CD4-positive, CD25-positive, alpha-beta regulatory T cell (primary cell): ENCODE data around the gene MAP2K3. TPM values are rescaled to one million over a fixed set of nuclear protein-coding genes. Genes with fewer than 3 reads are reported as not detected.

ENCODE experiments used
- ATAC-seq, 2 donors: fragments of 150-1000 bp; cut with Tn5 transposase; one replicate each; pipeline ENCODE4 v1.10.0; 2021; ENCODE audit warnings: low read depth in 2 of 2, moderate number of reproducible peaks in 2 of 2, moderate library complexity in 1 of 2
- DNase-seq, 3 donors: peaks; one replicate each; pipeline versions ENCODE4 v3.0.0 to v3.0.0-alpha.2; 2012 to 2022; ENCODE audit warnings: mixed read lengths in 1 of 3
- H3K27ac ChIP-seq: one replicate; pipeline ENCODE4 v1.7.0; 2013; ENCODE audit warnings: mild to moderate bottlenecking, low read length; ENCODE audit not compliant: insufficient read depth, poor library complexity, severe bottlenecking
- H3K27me3 ChIP-seq: one replicate; pipeline ENCODE4 v1.7.0; 2013; ENCODE audit warnings: low read length; ENCODE audit not compliant: control insufficient read depth, insufficient read depth
- H3K36me3 ChIP-seq: one replicate; pipeline ENCODE4 v1.7.0; 2013; ENCODE audit warnings: mild to moderate bottlenecking, low read length, moderate library complexity; ENCODE audit not compliant: control insufficient read depth, insufficient read depth
- H3K4me1 ChIP-seq: 2 replicates; pipeline ENCODE4 v1.7.0; 2013; ENCODE audit warnings: mild to moderate bottlenecking, low read length; ENCODE audit not compliant: insufficient read depth, control insufficient read depth, poor library complexity, severe bottlenecking
- H3K4me3 ChIP-seq: one replicate; pipeline ENCODE4 v1.7.0; 2013; ENCODE audit warnings: low read depth, mild to moderate bottlenecking, low read length, moderate library complexity
- H3K9me3 ChIP-seq, 2 experiments: 1 replicate in 1 of 2; 2 replicates in 1 of 2; pipeline ENCODE4 v1.7.0; 2013; ENCODE audit warnings: low read length in 2 of 2, mild to moderate bottlenecking in 1 of 2, moderate library complexity in 1 of 2; ENCODE audit not compliant: control insufficient read depth in 2 of 2
- H3K27ac Mint-ChIP-seq, 3 donors: one replicate each; pipeline ENCODE4 v1.8.0; 2020 to 2022; ENCODE audit warnings: mild to moderate bottlenecking in 3 of 3, mixed read lengths in 3 of 3, moderate library complexity in 2 of 3
- H3K27me3 Mint-ChIP-seq: one replicate; pipeline ENCODE4 v1.8.0; 2022; ENCODE audit warnings: mild to moderate bottlenecking, mixed read lengths
- H3K36me3 Mint-ChIP-seq: one replicate; pipeline ENCODE4 v1.8.0; 2020; ENCODE audit warnings: mixed read lengths
- H3K4me1 Mint-ChIP-seq, 4 donors: one replicate each; pipeline ENCODE4 v1.8.0; 2020 to 2022; ENCODE audit warnings: mixed read lengths in 4 of 4, mild to moderate bottlenecking in 1 of 4
- H3K4me3 Mint-ChIP-seq, 4 donors: one replicate each; pipeline ENCODE4 v1.8.0; 2020 to 2022; ENCODE audit warnings: mild to moderate bottlenecking in 4 of 4, mixed read lengths in 4 of 4, moderate library complexity in 3 of 4
- H3K9me3 Mint-ChIP-seq, 7 donors: one replicate each; pipeline ENCODE4 v1.8.0; 2020 to 2022; ENCODE audit warnings: mixed read lengths in 7 of 7, mild to moderate bottlenecking in 3 of 7, moderate library complexity in 2 of 7
- polyA plus RNA-seq, 4 donors: library from polyadenylated mRNA; unstranded; fragments of 300-500 nt; fragmentation: Illumina TruSeq; gene quantifications; one replicate each; pipeline ENCODE4 v1.2.3, GENCODE V29; 2021
- total RNA-seq: library from RNA; stranded (reverse); gene quantifications from one replicate; pipeline ENCODE4 v1.2.3, GENCODE V29; 2022

Gene MAP2K3
- total and polyA plus RNA-seq, 5 donors from 2014 or later: 63.4 to 71.9 (median 70.6) TPM

DNA sequence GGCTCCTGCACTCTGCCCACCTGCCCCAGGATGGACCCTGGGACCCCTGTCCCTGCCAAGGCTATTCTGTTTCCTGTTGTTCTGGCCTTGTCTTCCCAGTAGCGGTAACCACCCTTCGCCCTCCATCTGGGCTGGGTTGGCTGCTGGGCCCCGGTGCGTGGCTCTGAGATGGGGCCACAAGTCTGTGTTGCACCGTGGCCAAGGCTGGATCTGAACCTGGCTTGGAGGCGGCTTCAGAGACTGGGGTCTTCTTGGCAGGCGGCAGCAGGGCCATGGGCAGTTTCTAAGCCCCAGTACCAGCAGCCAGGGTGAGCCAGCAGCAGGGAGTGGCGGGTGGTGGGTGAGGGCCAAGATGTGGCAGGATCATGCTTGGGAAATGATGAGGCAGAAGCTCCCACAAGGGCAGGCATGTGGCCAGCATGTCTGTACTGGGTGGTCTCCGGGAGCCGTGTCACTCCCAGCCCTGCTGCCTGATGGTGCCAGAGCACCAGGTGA lies 12.6 kb downstream of the MAP2K3 start:
- Mint-ChIP-seq H3K4me3 (no peak overlapping the region), H3K27ac (peak overlapping the region in 1 of 3 donors; percentile 87), H3K36me3 (peaks cover 9% of the 10 kb centered on the region), H3K9me3 (peaks cover 0 to 13% (median 1%) of the 10 kb centered on the region in 7 donors), H3K4me1 (peaks cover 0 to 22% (median 16%) of the 10 kb centered on the region in 4 donors), H3K27me3 (no peaks in the 10 kb centered on the region)
- H3K4me3 ChIP-seq: no peak overlapping the region
- DNase-seq: no peak
- no peaks in the 10 kb centered on the region for H3K27me3 ChIP-seq
- ATAC-seq: no peak
- H3K9me3 ChIP-seq: no peaks in the 10 kb centered on the region
- H3K27ac ChIP-seq: no peak overlapping the region
- no peaks in the 10 kb centered on the region for H3K4me1 ChIP-seq
- peaks cover 51% of the 10 kb centered on the region for H3K36me3 ChIP-seq

DNA sequence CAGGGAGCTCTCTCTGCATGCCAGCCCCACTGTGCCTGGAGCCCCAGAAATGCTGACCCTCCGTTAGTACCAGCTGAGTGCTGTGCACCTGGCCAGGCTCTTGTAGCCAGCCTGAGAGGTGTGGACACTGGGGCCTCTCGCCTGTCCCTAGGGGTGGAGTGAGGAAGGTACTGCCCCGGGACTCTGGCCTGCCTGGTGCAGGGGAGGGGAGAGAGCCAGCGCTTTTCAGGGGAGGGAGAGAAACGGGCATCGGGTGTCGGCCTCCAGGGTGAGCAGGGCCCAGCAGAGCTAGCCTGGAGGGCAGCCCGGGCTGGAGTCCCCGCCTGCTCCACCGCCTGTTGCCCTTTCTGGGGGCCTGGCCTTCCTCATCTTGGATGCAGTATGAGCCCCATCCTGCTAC lies 13.1 kb downstream of the MAP2K3 start:
- Mint-ChIP-seq H3K27me3 (no peaks in the 10 kb centered on the region), H3K9me3 (peaks cover 0 to 10% (median 1%) of the 10 kb centered on the region in 7 donors), H3K4me3 (no peak overlapping the region), H3K36me3 (peaks cover 9% of the 10 kb centered on the region), H3K4me1 (peaks cover 0 to 16% (median 13%) of the 10 kb centered on the region in 4 donors), H3K27ac (peak overlapping the region in 1 of 3 donors; percentile 87)
- H3K27ac ChIP-seq: no peak overlapping the region
- no peaks in the 10 kb centered on the region for H3K27me3 ChIP-seq
- ATAC-seq: no peak
- H3K4me1 ChIP-seq: no peaks in the 10 kb centered on the region
- H3K36me3 ChIP-seq: peaks cover 54% of the 10 kb centered on the region
- H3K9me3 ChIP-seq: no peaks in the 10 kb centered on the region
- no peak overlapping the region for H3K4me3 ChIP-seq
- no peak for DNase-seq

DNA sequence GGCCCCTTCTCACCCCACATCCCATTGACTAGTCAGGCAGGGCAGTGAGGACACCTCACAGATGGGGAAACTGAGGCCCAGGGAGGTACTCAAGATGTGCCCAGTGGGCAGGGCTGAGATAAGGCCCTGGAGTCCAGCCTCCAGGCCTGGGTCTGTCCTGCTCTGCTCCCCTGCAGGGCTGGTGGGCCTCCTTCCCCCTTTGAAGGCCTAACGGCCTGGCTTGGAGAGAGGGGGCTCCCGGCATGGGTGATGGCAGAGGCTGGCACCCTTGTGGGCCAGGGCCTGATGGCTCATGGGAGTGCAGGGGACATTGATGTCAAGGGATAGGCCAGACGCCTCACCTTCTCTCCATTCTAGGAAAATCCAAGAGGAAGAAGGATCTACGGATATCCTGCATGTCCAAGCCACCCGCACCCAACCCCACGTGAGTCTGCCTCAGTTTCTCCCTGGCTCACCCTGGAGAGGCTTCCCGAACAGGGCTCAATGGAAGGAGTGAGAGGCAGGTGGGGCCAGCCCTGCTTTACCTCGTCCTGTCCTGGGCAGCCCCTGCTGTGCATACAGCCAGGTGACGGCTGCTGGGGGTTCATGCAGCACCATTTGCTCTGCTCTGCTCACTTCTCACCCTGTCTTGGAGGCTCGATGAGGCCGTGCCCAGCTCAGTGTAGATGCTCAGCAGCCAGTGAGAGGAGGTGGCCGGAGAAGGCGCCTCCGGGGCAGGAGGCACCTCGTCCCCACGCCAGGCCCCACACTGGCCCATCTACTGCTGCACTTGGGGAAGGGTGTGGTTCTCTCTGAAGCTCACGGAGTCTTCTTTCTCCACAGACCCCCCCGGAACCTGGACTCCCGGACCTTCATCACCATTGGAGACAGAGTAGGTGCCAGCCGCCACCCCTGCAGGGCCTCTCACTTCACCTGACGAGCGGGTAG lies 13.8 kb downstream of the MAP2K3 start:
- no peak for DNase-seq
- H3K36me3 Mint-ChIP-seq: peaks cover 11% of the 10 kb centered on the region
- Histone ChIP-seq H3K4me3 (no peak overlapping the region), H3K4me1 (no peaks in the 10 kb centered on the region), H3K36me3 (peaks cover 61% of the 10 kb centered on the region), H3K27ac (no peak overlapping the region), H3K9me3 (no peaks in the 10 kb centered on the region), H3K27me3 (no peaks in the 10 kb centered on the region)
- H3K4me3 Mint-ChIP-seq: no peak overlapping the region
- no peaks in the 10 kb centered on the region for H3K27me3 Mint-ChIP-seq
- peaks cover 0 to 10% (median 1%) of the 10 kb centered on the region in 7 donors for H3K9me3 Mint-ChIP-seq
- peaks cover 0 to 12% (median 11%) of the 10 kb centered on the region in 4 donors for H3K4me1 Mint-ChIP-seq
- ATAC-seq: no peak
- no peak overlapping the region for H3K27ac Mint-ChIP-seq

DNA sequence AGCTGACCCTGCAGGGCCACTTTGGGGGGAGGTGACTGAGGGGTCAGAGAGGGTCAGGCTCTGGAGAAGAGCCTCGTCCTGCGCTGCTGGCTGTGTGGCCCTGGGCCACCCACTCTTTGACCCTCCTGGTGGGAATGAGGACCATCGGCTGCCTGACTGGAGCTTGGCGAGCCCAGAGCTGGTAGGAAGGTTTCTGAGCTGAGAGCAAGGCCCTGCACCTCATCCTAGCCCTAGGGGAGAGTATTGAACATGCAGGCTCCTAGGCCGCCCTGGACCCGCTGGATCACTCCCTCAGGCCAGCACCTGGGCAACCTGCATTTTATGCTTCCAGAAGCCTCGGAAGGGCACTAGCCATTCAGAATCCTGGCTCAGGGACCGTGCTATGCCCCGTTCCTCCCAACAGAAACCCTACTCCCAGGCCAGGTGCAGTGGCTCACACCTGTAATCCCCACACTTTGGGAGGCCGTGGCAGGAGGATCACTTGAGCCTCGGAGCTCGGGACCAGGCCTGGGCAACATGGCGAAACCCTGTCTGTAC lies 14.5 kb downstream of the MAP2K3 start:
- ATAC-seq: no peak
- H3K4me3 Mint-ChIP-seq: no peak overlapping the region

DNA sequence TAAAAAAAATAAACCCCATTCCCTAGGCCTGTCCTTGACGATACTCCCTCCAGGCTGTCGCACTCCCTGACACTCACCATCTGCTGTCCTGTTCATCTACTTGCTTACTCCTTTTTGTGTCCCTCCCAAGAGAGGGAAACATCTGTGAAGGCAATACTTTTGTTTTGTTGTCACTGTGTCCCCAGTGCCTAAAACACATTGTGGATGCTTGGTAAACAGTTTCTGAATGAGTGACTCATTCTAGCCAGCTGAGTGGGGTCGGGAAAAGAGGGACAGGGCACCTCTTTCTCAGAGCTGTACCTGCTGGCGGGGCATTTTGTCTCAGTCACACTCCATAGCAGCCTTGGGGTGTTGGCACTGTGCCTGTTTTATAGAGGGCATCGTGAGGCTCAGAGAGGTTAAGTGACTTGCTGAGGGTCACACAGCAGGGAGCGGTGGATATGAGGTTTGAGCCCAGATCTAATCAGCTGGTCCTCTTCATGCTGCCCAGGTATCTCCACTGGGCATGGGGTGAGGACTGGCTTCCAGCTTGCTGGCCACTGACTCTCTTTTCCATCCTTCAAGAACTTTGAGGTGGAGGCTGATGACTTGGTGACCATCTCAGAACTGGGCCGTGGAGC lies 15.6 kb downstream of the MAP2K3 start:
- Histone ChIP-seq H3K4me3 (no peak overlapping the region), H3K4me1 (no peaks in the 10 kb centered on the region), H3K9me3 (no peaks in the 10 kb centered on the region), H3K27me3 (no peaks in the 10 kb centered on the region), H3K27ac (no peak overlapping the region), H3K36me3 (peaks cover 72% of the 10 kb centered on the region)
- DNase-seq: no peak
- no peak overlapping the region for H3K4me3 Mint-ChIP-seq
- peaks cover 18% of the 10 kb centered on the region for H3K36me3 Mint-ChIP-seq
- H3K27ac Mint-ChIP-seq: no peak overlapping the region
- peaks cover 0 to 4% (median 3%) of the 10 kb centered on the region in 4 donors for H3K4me1 Mint-ChIP-seq
- H3K9me3 Mint-ChIP-seq: peaks cover 0 to 12% (median 1%) of the 10 kb centered on the region in 7 donors
- H3K27me3 Mint-ChIP-seq: no peaks in the 10 kb centered on the region
- no peak for ATAC-seq

More for the DNA sequence above, 14.5 kb downstream of the MAP2K3 start:
- peaks cover 64% of the 10 kb centered on the region for H3K36me3 ChIP-seq
- H3K27me3 ChIP-seq: no peaks in the 10 kb centered on the region
- peaks cover 0 to 15% (median 1%) of the 10 kb centered on the region in 7 donors for H3K9me3 Mint-ChIP-seq
- peaks cover 0 to 11% (median 10%) of the 10 kb centered on the region in 4 donors for H3K4me1 Mint-ChIP-seq
- no peak overlapping the region for H3K27ac ChIP-seq
- H3K27ac Mint-ChIP-seq: no peak overlapping the region
- no peak for DNase-seq
- H3K4me3 ChIP-seq: no peak overlapping the region
- no peaks in the 10 kb centered on the region for H3K9me3 ChIP-seq
- peaks cover 18% of the 10 kb centered on the region for H3K36me3 Mint-ChIP-seq
- H3K27me3 Mint-ChIP-seq: no peaks in the 10 kb centered on the region
- no peaks in the 10 kb centered on the region for H3K4me1 ChIP-seq

DNA sequence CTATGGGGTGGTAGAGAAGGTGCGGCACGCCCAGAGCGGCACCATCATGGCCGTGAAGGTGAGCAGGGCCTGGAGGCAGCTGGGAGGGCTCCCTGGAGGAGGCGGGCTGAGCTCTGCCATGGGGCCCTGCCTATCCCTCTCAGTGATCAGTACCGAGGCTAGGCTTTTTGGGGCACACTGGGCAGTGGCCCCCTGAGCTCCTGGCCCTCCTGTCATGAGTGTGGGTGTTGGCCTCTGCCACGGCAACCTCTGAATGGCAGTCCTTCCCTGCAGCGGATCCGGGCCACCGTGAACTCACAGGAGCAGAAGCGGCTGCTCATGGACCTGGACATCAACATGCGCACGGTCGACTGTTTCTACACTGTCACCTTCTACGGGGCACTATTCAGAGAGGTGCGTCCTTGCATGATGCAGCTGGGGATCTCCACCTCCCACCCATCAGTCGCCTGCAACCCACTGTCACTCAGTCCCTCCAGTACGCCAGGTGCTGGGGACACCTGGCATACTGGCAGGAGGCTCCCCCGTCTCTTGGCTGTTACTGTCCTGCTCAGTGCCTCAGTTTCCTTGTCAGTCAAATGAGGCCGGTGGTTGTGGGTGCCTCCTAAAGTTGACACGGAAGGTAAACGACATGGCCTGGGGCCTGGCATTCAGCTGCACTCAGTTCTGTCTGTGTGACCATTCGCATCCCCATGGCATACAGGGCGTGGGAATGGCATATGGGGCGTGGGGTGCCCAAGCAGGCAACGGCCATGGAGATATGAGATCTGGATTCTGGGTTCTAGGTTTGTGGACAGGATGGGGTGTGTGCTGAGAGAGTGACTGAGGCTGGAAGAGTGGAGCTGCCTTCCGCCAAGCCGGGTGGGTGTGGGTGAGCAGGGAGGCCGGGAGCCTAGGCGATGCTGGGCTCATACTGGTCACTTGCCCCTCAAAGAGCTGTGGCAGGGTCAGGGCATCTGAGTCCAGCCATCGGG lies 16.4 kb downstream of the MAP2K3 start:
- Histone ChIP-seq H3K4me3 (no peak overlapping the region), H3K36me3 (peaks cover 74% of the 10 kb centered on the region), H3K4me1 (no peaks in the 10 kb centered on the region), H3K27me3 (no peaks in the 10 kb centered on the region), H3K9me3 (no peaks in the 10 kb centered on the region), H3K27ac (no peak overlapping the region)
- peak overlapping the region in 1 of 4 donors; percentile 41 for H3K4me3 Mint-ChIP-seq
- H3K27me3 Mint-ChIP-seq: no peaks in the 10 kb centered on the region
- H3K27ac Mint-ChIP-seq: no peak overlapping the region
- DNase-seq (no peak), ATAC-seq (no peak)
- peaks cover 0 to 2% (median 0%) of the 10 kb centered on the region in 4 donors for H3K4me1 Mint-ChIP-seq
- peaks cover 22% of the 10 kb centered on the region for H3K36me3 Mint-ChIP-seq
- H3K9me3 Mint-ChIP-seq: peaks cover 0 to 10% (median 0%) of the 10 kb centered on the region in 7 donors
